GM12878 (cell line): Measurements from ENCODE around the gene PPP6R1. TPM values are rescaled to one million over a fixed set of nuclear protein-coding genes. Genes with fewer than 3 reads are reported as not detected.

Experiments used
- ATAC-seq: fragments of 200-7000 bp; cut with Tn5 transposase; 3 replicates; pipeline ENCODE4 v1.9.1; 2020; ENCODE audit warnings: mild to moderate bottlenecking, moderate library complexity
- BruUV-seq: library from RNA; stranded (reverse); fragments of 400-500 nt; replicated peaks from 2 replicates; lab custom pipeline; 2021; lab: Mats Ljungman, UMichigan
- CTCF ChIA-PET: fragments of 300-600 bp; sonication (Branson Sonifier 250); formaldehyde crosslinking; extraction: SDS; loops from one replicate; lab custom pipeline; 2021; ENCODE audit warnings: inconsistent platforms; lab: Yijun Ruan, JAX
- POLR2A ChIA-PET: fragments of 350-600 bp; formaldehyde crosslinking; extraction: SDS; loops from one replicate; lab custom pipeline; 2021; ENCODE audit warnings: inconsistent platforms; lab: Charles Lee
- RAD21 ChIA-PET: fragments of 300-600 bp; sonication (Branson Sonifier 250); formaldehyde crosslinking; loops from one replicate; lab custom pipeline; 2023; ENCODE audit warnings: antibody characterized with exemption; ENCODE audit not compliant: unreplicated experiment; lab: Charles Lee
- SMC1A ChIA-PET: fragments of 300-600 bp; sonication (Branson Sonifier 250); formaldehyde crosslinking; loops from one replicate; lab custom pipeline; 2023; ENCODE audit not compliant: unreplicated experiment, uncharacterized antibody; lab: Charles Lee
- DNase-seq: peaks from one replicate; pipeline ENCODE4 v3.0.0-alpha.2; 2011; ENCODE audit warnings: low read depth, low spot score
- FAIRE-seq: peaks from 3 replicates; lab custom pipeline; 2011; peaks lifted over from hg19 to GRCh38; lab: Jason Lieb, UNC
- H2AFZ ChIP-seq: 2 replicates; pipeline ENCODE4 v1.6.0; 2011; ENCODE audit warnings: low read depth, low read length, control low read depth; ENCODE audit not compliant: control insufficient read depth
- H3K27ac ChIP-seq: 2 replicates; pipeline ENCODE4 v1.5.1; 2011; ENCODE audit warnings: control low read depth; ENCODE audit not compliant: control insufficient read depth, insufficient read depth
- H3K27me3 ChIP-seq, 2 experiments: replicated peaks in 1 of 2; 2 replicates each; pipeline versions ENCODE4 v1.6.0 to v1.6.1; 2011; ENCODE audit warnings: low read length in 1 of 2; ENCODE audit not compliant: control insufficient read depth in 2 of 2, insufficient read depth in 2 of 2
- H3K36me3 ChIP-seq, 2 experiments: 2 replicates each; pipeline ENCODE4 v1.5.1; 2011; ENCODE audit warnings: low read length in 1 of 2; ENCODE audit not compliant: control insufficient read depth in 2 of 2, insufficient read depth in 2 of 2
- H3K4me1 ChIP-seq: 2 replicates; pipeline ENCODE4 v1.6.1; 2011; ENCODE audit warnings: mild to moderate bottlenecking, low read length, moderate library complexity, mixed read lengths; ENCODE audit not compliant: control insufficient read depth, insufficient read depth
- H3K4me2 ChIP-seq: 2 replicates; pipeline ENCODE4 v1.6.0; 2011; ENCODE audit warnings: control low read depth; ENCODE audit not compliant: control insufficient read depth, insufficient read depth
- H3K4me3 ChIP-seq: fragments of 200-600 bp; sonication (generic); 2 replicates; pipeline ENCODE4 v1.5.1; 2016
- H3K79me2 ChIP-seq: 2 replicates; pipeline ENCODE4 v1.6.0; 2011; ENCODE audit warnings: low read length; ENCODE audit not compliant: control insufficient read depth, insufficient read depth
- H3K9ac ChIP-seq: 2 replicates; pipeline ENCODE4 v1.8.0; 2011; ENCODE audit warnings: low read length, control low read depth, mixed read lengths; ENCODE audit not compliant: control insufficient read depth, insufficient read depth
- H3K9me3 ChIP-seq: replicated peaks from 3 replicates; pipeline ENCODE4 v1.5.1; 2011; ENCODE audit warnings: mild to moderate bottlenecking, low read length; ENCODE audit not compliant: control insufficient read depth, insufficient read depth
- H4K20me1 ChIP-seq: 2 replicates; pipeline ENCODE4 v1.6.0; 2011; ENCODE audit not compliant: control insufficient read depth, insufficient read depth
- BACH1 ChIP-seq: fragments of 450-650 bp; IDR thresholded peaks from 2 replicates; pipeline ENCODE4 v1.6.1; 2017; ENCODE audit warnings: mild to moderate bottlenecking, borderline replicate concordance
- CBX5 ChIP-seq: sonication (generic); IDR thresholded peaks from 2 replicates; pipeline ENCODE4 v1.6.1; 2016; ENCODE audit warnings: low read depth, moderate library complexity, mild to moderate bottlenecking, inconsistent platforms
- CEBPB ChIP-seq, 2 experiments: fragments of 150-350 bp in 1 of 2; IDR thresholded peaks; 2 replicates each; pipeline ENCODE4 v1.6.1; 2012 to 2014; ENCODE audit warnings: low read depth in 2 of 2, low read length in 2 of 2, borderline replicate concordance in 1 of 2, inconsistent platforms in 1 of 2
- CREM ChIP-seq: IDR thresholded peaks from 2 replicates; pipeline ENCODE4 v1.6.1; 2014; ENCODE audit warnings: antibody characterized with exemption, low read depth
- E2F4 ChIP-seq: IDR thresholded peaks from 2 replicates; pipeline ENCODE4 v1.6.1; 2012; ENCODE audit warnings: low read depth, low read length, improper control_type of control experiment
- ELK1 ChIP-seq: IDR thresholded peaks from 2 replicates; pipeline ENCODE4 v1.6.1; 2012; ENCODE audit warnings: low read depth, low read length, improper control_type of control experiment
- SREBF1 ChIP-seq: IDR thresholded peaks from 2 replicates; pipeline ENCODE4 v1.6.1; 2012; ENCODE audit warnings: mild to moderate bottlenecking, low read length
- STAT1 ChIP-seq: fragments of 450-650 bp; conservative IDR thresholded peaks from 2 replicates; pipeline ENCODE4 v1.6.1; 2014; ENCODE audit warnings: antibody characterized with exemption, mild to moderate bottlenecking
- ZNF687 ChIP-seq: fragments of 450-650 bp; IDR thresholded peaks from 2 replicates; pipeline ENCODE4 v1.6.1; 2017; ENCODE audit warnings: mild to moderate bottlenecking, moderate library complexity
- WGBS: methylation state at CpG from one replicate; pipeline ENCODE4 v1.1.6; 2016; ENCODE audit warnings: low lambda C conversion rate; ENCODE audit not compliant: insufficient replicate concordance, insufficient coverage; ENCODE audit errors: missing lambda C conversion rate; 5-methylcytosine and 5-hydroxymethylcytosine counted together
- in situ Hi-C: fragments of 300-500 bp; cut with MboI; formaldehyde crosslinking; loops from 9 replicates; pipeline ENCODE4 v1.14.3; 2018; ENCODE audit warnings: mixed read lengths
- intact Hi-C: fragments of 100-400 bp; cut with micrococcal nuclease; formaldehyde crosslinking; loops from one replicate; pipeline ENCODE4 v1.14.2; 2022; ENCODE audit not compliant: unreplicated experiment
- polyA plus RNA-seq, 11 experiments: library from polyadenylated mRNA; depleted of rRNA in 4 of 11; unstranded in 6 of 11; stranded (reverse) in 5 of 11; fragments of >200 nt; fragmentation: Nextera tagmentation in 4 of 11; fragmentation: Illumina TruSeq in 1 of 11; extraction: Ambion mirVana in 4 of 11; extraction: Trizol in 1 of 11; gene quantifications; 1 replicate in 1 of 11; 2 replicates in 10 of 11; pipeline versions ENCODE4 v1.2.1 to v1.2.3, GENCODE V29; 2011 to 2016; ENCODE audit warnings: inconsistent platforms in 2 of 11, missing spikeins in 2 of 11, low read depth in 1 of 11
- total RNA-seq, 4 experiments: library from RNA; depleted of rRNA in 3 of 4; stranded (reverse); fragments of >200 nt in 3 of 4; fragmentation: Illumina TruSeq in 1 of 4; extraction: Trizol in 1 of 4; gene quantifications; 2 replicates each; pipeline versions ENCODE4 v1.2.1 to v1.2.3, GENCODE V29; 2013 to 2021

Gene PPP6R1
- total and polyA plus RNA-seq, 10 of the 15 experiments (the other 5 are each of a cell fraction or from before 2014, with no cell fraction given): 0.80 to 173 (median 63.7) TPM

- no peaks in the 10 kb centered on the region for H3K9me3 ChIP-seq
- H4K20me1 ChIP-seq: no peaks in the 10 kb centered on the region; the same call in 1 of the 2 replicates
- CTCF ChIA-PET: interaction anchor here (0.6 kb wide), 1 partner anchor 831 kb away, joined by 3 read pairs; no protein-coding TSS in a partner anchor
- RAD21 ChIA-PET: no interaction called here
- intact Hi-C loops: no loop called here
- no TSS peak for BruUV-seq
- H3K4me3 ChIP-seq: no peak overlapping the region
- WGBS: 31% methylated on average over 11 of the region's 11 CpGs
- H3K27ac ChIP-seq: no peak overlapping the region
- DNase-seq (no peak), ATAC-seq (no peak), FAIRE-seq (no peak)
- H3K4me1 ChIP-seq: no peaks in the 10 kb centered on the region
- SMC1A ChIA-PET: no interaction called here
- POLR2A ChIA-PET: interaction anchor here (0.6 kb wide), 1 partner anchor 50 kb away, joined by 3 read pairs; no protein-coding TSS in a partner anchor
- H2AFZ ChIP-seq: no peak overlapping the region
- TF ChIP-seq ELK1 (no peak), BACH1 (no peak), E2F4 (no peak), CEBPB (IDR thresholded peaks at IDR 0.05; ENCODE audit: borderline replicate concordance in 1 of 2, low read depth in 2 of 2, low read length in 2 of 2) (no peak), CBX5 (no peak), SREBF1 (no peak), STAT1 (no peak), ZNF687 (no peak), CREM (no peak)
- H3K9ac ChIP-seq: no peak overlapping the region
- H3K4me2 ChIP-seq: no peak overlapping the region
- H3K27me3 ChIP-seq: no peaks in the 10 kb centered on the region
- in situ Hi-C loops: no loop called here
- H3K79me2 ChIP-seq: no peaks in the 10 kb centered on the region
- H3K36me3 ChIP-seq: no peaks in the 10 kb centered on the region
Measured at GRCh38 chr19:55308281-55308680, 49.5 kb upstream of the PPP6R1 start.
